GM10248 (cell line): ENCODE data around the gene PAFAH1B1.

ENCODE experiments used
- CTCF ChIA-PET: fragments of 300-600 bp; sonication (Branson Sonifier 250); formaldehyde crosslinking; extraction: SDS; loops from one replicate; lab custom pipeline; 2021; ENCODE audit warnings: antibody characterized with exemption; lab: Yijun Ruan, JAX
- POLR2A ChIA-PET: fragments of 350-650 bp; sonication (Branson Sonifier 250); formaldehyde crosslinking; extraction: SDS; loops from one replicate; lab custom pipeline; 2020; ENCODE audit warnings: antibody characterized with exemption; lab: Yijun Ruan, JAX
- DNase-seq: peaks from one replicate; pipeline ENCODE4 v3.0.0; 2012; ENCODE audit errors: extremely low spot score
- TF ChIP-seq, protein P1 (sequence below): IDR thresholded peaks from 2 replicates; pipeline ENCODE4 v1.5.1; 2012; ENCODE audit warnings: mild to moderate bottlenecking, low read depth; ENCODE audit errors: extremely low read depth, missing control alignments, control extremely low read depth

The PAFAH1B1 gene

DNA sequence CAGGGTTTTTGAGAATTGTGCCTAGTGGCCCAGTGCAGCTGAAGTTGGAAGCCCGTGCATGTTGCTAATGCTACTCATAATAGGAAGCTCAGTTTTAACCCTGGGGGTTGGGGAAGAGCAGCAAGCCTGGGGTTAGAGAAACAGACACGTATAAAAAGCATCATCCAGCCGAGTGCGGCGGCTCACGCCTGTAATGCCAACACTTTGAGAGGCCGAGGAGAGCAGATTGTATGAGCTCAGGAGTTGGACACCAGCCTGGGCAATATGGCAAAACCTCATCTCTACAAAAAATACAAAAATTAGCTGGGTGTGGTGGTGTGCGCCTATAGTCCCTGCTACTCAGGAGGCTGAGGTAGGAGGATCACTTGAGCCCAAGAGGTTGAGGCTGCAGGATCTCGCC lies 120.4 kb downstream of the PAFAH1B1 start:
- DNase-seq: no peak
- CTCF ChIA-PET: no interaction called here
- POLR2A ChIA-PET: interaction anchor here (0.6 kb wide), 1 partner anchor 27 kb away, joined by 4 read pairs; no protein-coding TSS in a partner anchor
- TF ChIP-seq, protein P1, sequence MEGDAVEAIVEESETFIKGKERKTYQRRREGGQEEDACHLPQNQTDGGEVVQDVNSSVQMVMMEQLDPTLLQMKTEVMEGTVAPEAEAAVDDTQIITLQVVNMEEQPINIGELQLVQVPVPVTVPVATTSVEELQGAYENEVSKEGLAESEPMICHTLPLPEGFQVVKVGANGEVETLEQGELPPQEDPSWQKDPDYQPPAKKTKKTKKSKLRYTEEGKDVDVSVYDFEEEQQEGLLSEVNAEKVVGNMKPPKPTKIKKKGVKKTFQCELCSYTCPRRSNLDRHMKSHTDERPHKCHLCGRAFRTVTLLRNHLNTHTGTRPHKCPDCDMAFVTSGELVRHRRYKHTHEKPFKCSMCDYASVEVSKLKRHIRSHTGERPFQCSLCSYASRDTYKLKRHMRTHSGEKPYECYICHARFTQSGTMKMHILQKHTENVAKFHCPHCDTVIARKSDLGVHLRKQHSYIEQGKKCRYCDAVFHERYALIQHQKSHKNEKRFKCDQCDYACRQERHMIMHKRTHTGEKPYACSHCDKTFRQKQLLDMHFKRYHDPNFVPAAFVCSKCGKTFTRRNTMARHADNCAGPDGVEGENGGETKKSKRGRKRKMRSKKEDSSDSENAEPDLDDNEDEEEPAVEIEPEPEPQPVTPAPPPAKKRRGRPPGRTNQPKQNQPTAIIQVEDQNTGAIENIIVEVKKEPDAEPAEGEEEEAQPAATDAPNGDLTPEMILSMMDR: no peak

DNA sequence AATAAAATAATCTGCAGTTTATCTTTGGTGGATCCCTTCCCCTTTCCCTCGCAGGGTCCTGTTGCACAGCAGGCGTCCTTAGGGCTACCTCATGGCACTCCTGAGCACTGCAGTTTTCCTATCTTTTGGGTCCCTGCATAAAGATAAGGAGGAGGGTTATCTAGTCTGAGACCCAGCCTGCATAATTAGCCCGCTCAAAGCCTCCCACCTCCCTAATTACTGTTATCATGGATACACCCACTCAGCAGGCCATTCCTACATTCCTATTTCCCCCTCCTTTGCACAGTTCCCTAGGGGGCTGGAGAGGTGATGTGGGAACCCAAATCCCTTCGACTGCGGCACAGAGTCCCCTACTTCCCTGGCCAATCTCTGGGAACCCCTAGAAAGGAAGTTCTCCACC lies 123.2 kb downstream of the PAFAH1B1 start:
- no peak for DNase-seq
- ChIA-PET CTCF (no interaction called here), POLR2A (no interaction called here)
- TF ChIP-seq, protein P1: no peak

DNA sequence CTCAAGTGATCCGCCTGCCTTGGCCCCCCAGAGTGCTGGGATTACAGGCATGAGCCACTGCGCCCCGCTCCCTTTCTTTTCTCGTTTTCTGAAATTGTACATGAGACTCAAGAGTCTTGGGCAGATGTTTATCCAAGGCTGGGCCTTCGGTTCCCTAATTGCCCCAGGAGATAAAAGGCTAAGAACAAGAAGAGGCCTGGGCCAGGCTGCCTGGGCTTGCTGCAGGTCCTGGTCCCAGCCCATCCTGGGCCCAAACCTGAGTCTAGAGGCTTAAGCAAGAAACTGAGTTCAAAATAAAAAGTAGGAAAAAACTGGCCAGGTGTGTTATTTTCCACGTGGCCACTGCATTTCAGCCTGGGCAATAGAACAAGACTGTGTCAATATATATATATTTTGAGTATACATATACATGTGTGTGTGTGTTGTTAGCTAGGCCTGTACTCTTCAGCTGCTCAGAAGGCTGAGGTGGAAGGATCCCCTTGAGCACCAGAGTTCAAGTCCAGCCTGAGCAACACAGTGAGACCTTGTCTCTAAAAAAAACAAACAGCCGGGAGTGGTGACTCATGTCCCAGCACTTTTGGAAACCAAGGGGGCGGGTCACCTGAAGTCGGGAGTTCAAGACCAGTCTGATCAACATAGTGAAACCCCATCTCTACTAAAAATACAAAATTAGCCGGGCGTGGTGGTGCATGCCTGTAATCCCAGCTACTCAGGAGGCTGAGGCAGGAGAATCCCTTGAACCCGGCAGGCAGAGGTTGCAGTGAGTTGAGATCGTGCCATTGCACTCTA lies 124.9 kb downstream of the PAFAH1B1 start:
- TF ChIP-seq, protein P1: no peak
- CTCF ChIA-PET: no interaction called here
- no peak for DNase-seq
- POLR2A ChIA-PET: no interaction called here

DNA sequence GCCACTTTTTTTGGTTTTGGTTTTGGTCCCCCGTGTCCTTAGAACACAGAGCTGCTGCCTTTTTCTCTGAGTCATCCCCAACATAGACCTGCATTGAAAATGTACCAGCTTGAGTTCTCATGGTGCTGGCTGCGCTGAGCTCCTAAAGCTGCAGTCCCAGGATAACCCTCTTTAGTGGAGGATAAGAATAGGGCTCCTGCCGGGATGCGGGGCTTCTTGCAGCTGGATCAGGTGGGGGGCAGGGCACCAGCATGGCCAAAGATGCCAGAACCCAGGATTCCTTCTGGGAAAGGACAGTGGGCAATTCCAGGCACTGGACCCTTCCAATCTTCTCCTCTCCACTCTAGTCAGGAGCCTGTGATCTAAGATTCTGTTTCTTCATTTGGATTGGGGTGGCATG lies 126.4 kb downstream of the PAFAH1B1 start:
- TF ChIP-seq, protein P1: no peak
- ChIA-PET POLR2A (no interaction called here), CTCF (no interaction called here)
- no peak for DNase-seq

DNA sequence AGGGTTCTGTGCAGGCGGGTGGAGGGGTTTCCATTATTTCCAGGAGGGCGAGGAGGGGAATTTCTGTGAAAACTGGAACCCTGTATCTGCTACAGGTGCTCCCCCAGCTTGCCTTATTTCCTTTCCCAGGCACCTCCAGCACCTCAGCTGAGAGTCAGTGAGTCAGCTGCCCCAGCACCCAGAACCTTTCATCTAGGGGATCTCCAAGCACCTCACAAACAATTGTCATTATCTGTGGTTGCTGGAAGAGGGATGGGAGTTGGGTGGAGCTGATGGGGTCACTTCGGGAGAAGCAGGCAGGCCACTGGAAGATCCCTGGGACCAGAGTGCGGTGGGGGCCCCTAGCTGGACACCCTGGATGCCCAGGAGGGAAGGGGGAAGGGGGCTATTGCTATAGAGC lies 128.1 kb downstream of the PAFAH1B1 start:
- TF ChIP-seq, protein P1: no peak

DNA sequence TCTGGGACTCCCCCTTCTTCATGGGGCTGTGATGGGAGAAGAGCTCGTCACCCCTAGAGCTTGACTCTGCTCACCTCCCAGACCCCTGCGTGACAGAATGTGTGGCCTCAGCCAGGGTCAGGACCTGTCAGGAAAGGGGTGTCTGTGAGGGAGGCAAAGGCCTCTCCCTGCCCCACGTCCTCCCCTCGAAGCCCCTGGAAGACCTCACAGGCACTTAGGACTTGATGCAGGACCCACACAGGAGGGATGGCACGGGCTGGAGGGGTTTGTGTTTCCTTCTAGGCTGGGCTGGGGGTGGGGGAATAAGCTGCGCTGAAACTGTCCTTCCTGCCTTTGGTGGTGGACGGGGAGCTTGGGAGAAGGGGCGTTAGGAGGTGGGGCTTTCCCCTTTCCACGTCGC lies 129.2 kb downstream of the PAFAH1B1 start:
- DNase-seq: no peak
- TF ChIP-seq, protein P1: no peak
- CTCF ChIA-PET: no interaction called here
- POLR2A ChIA-PET: no interaction called here

More for the DNA sequence above, 128.1 kb downstream of the PAFAH1B1 start:
- no peak for DNase-seq
- POLR2A ChIA-PET: interaction anchor here (0.6 kb wide), 1 partner anchor 1740 kb away, joined by 4 read pairs; no protein-coding TSS in a partner anchor
- CTCF ChIA-PET: no interaction called here
